NCI-H2196 (cell line): ENCODE results near the gene NXF1.
"Not testable (repeated sequence)": the region's sequence is repeated elsewhere in the genome, so short reads cannot be mapped to it uniquely, and the experiment has no call there.

Experiments used
- DNase-seq: peaks from one replicate; lab custom pipeline; 2025; ENCODE audit not compliant: unreplicated experiment; lab: John Stamatoyannopoulos, UW

The NXF1 gene

DNA sequence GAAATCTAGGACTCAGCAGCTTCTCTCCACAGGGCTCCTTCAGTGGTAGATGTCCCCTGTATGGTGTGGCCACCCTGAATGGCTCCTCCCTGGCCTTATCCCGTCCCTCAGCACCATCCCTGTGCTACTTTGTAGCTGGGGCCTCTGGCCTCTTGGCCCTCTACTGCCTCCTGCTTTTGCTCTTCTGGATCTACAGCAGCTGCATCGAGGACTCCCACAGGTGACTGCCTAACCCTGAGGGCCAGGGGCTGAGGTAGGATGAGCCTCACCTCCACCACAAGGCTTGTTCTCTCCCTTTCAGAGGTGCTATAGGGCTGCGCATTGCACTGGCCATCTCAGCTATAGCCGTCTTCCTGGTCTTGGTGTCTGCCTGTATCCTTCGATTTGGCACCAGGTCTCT, 16.2 kb downstream of the NXF1 start:
- no peak for DNase-seq

- DNase-seq = peak; percentile 98
Observed at GRCh38 chr11:62787005-62787759, 18.1 kb downstream of the NXF1 start, which contains the start of gene TMEM179B. TSS of gene TMEM179B (plus strand) at chr11:62787402. CDS start at chr11:62787432, 30 bp downstream.

DNA sequence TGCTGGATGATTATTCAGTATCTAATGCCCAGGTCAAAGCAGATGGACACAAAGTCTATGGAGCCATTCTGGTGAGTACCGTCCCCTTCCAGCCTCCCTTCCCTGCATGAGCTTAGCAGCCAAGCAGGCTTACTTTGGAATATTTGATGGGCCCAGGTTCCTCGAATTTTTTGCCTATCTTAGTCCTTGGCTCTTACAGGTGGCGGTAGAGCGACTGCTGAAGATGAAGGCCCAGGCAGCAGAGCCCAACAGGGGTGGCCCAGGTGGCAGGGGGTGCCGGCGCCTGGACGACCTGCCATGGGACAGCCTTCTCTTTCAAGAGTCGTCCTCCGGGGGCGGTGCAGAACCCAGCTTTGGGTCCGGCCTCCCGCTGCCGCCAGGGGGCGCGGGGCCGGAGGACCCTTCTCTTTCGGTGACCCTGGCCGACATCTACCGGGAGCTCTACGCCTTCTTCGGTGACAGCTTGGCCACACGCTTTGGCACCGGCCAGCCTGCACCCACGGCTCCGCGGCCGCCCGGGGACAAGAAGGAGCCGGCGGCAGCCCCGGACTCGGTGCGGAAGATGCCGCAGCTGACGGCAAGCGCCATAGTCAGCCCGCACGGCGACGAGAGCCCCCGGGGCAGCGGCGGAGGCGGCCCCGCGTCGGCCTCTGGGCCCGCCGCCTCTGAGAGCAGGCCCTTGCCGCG, 18.8 kb downstream of the NXF1 start:
- peak; percentile 94 for DNase-seq

- DNase-seq = no peak
Observed at GRCh38 chr11:62782753-62783152, 22.5 kb downstream of the NXF1 start.

GRCh38 chr11:62778441-62778840, 26.8 kb downstream of the NXF1 start:
- no peak for DNase-seq

GRCh38 chr11:62777389-62777788, 27.9 kb downstream of the NXF1 start:
- no peak for DNase-seq

DNA sequence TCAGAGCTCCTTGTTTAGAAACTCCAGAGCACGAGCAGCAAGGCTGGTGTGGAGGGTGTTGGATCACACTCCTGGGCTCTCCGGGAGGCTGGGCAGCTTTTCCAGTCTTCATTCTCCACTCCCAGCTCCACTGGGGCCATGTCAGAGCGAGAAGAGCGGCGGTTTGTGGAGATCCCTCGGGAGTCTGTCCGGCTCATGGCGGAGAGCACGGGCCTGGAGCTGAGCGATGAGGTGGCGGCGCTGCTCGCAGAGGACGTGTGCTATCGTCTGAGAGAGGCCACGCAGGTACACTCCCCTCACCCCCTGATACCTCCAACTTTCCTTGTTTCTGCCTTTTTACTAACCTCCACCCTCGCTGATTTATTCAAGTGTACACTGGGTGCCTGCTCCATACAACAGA, 29.6 kb downstream of the NXF1 start:
- DNase-seq = no peak

DNA sequence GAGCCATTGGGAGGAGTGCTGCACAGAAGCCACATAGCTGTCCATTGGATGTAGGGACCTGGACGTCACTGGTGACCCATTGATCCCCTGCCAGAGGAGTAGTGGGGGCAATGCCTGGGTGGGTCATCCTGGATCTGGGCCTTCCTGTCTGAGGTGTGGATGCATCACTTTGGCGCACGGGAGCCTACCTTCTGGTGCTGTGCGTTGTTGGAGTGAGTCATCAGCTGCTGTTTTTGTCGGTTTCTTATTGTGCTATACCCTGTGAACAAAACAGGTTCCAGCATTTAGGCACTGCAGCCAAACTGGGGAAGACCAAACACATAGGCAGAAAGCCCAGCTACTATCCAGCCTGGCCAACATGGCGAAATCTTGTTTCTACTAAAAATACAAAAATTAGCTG, 30.8 kb downstream of the NXF1 start:
- DNase-seq = no peak

- DNase-seq = peak; percentile 97
Observed at GRCh38 chr11:62771144-62772021, 33.9 kb downstream of the NXF1 start, which contains the start of gene TAF6L. TSS of gene TAF6L (plus strand) at chr11:62771396. CDS start at chr11:62775784, 4,388 bp downstream.

DNA sequence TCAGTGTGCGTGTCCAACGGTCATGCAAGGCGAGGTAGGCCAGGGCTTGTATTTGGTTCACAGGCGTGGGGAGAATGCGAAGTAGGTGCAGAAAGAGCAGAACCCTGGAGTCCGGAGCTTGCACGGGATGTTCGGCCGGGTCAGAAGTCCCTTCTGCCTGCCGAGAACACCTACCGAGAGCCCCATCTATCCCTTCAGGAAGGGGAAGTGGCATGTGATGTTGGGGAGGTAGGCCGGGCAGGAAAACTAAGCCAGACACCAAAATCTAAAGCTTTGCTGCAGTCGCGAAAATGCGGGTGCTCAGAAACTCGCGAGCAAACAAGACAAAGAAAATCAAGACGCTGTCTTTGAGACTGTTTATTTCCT, 34.5 kb downstream of the NXF1 start:
- DNase-seq = peak; percentile 48

DNA sequence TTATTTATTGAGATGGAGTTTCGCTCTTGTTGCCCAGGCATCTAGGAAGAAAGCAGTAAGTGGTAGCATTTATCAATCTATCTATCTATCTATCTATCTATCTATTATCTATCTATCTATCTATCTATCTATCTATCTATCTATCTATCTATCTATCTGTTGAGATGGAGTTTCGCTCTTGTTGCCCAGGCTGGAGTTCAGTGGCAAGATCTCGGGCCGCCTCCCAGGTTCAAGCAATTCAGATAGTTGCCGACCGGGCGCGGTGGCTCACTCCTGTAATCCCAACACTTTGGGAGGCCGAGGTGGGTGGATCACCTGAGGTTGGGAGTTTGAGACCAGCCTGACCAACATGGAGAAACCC, 44.4 kb downstream of the NXF1 start:
- DNase-seq = not testable (repeated sequence)

DNA sequence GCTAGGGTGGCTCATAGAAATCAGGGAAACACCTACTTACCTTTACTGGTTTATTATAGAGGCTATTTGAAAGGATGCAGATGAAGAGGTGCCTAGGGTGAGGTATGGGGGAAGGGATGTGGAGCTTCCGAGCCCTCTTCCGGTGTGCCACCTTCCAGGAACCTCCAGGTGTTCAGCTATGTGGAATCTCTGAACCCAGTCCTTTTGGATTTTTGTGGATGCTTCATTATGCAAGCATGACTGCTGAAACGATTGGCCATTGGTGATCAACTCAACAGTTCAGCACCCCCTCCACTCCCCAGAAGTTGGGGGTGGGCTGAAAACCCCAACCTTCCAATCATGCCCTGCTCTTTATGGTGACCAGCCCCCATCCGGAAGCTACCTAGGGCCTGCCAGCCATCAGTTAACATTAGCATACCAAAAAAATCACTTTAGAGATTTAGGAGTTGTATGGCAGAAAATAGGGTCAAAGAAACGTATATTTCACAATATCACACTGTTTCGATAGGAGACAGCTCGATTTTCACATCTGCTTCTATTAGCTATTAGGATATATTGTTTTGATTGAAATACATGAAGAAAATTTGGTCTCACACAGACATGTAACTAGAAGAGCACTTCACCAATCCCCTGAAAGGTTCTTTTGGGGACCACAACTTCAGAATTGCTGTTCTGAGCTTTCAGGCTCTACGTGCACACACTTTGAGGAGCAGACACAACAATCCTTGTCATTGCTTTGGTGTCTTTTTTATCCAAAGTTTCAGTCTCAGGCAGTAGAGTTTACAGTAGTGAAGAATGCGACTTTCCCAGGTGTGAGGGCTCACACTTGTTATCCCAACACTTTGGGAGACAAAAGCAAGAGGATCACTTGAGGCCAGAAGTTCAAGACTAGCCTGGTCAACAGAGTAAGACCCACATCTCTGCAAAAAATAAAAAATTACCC, 47.1 kb downstream of the NXF1 start:
- no peak for DNase-seq

DNA sequence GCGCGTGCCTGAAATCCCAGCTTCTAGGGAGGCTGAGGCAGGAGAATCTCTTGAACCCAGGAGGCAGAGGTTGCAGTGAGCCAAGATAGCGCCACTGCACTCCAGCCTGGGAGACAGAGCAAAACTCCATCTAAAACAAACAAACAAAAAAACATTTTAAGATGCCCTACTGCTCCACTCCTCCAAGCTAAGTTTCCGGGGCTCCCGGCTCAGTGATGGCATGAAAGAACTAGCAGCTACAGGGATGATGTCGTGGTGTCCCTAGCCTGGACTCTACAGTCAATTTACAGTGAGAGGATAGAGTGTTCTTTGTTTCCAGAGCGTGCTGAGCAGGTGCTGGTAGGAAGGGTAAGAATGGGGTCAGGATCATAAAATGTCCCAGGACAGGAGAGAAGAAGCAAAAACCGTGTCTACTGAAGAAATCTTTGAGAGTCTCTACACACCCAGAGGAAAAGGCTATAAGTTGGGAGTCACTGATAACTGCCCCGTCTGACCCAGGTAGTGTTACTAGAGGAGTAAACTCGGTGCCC, 50.1 kb downstream of the NXF1 start:
- no peak for DNase-seq

DNA sequence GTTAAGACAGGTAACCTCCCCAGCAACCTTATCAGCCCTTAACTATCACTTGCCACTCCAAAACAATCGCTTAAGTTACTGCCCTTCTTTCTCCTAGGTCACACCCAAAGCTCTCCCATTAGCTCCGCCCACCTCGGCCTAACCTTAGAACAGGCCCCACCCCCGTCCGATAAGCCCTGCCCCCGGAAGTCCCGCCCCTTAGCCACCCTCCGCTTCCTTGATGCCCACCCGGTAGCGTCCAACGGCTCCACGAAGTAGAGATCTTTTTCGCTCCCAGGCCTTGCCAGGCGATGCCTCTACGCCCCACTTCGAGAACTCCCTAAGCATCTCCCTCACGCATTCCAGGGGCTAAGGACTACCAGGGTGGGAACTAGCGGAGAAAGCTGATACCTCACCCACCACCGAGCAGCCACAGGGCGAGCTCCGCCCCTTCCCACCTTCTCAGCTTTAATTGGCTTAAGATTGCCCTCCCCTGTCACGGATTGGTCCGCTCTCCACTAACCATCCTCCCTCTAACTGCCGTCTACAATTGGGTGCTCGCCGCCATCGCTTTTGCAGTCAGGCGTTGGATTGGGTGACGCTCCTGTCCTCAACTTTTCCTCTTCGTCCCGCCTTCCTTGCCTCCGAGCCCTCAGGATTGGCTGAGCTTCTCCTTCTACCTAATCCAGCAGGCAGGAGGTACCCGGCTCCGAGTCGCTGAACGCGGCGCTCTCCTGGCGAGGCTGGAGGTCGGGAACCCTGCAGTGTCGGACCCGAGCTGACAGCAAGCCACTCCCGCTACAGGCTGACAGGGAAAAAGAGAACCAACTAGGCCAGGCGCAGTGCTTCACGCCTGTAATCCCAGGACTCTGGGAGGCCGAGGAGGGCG, 51.3 kb downstream of the NXF1 start, which contains the start of gene ZBTB3:
ZBTB3 (minus strand) TSS at position 425 of the 868 bp plus-strand sequence. CDS start 496 bp downstream, outside the sequence.
- DNase-seq = peak; percentile 96

- DNase-seq = no peak
Observed at GRCh38 chr11:62752994-62753735, 52.1 kb downstream of the NXF1 start.

DNA sequence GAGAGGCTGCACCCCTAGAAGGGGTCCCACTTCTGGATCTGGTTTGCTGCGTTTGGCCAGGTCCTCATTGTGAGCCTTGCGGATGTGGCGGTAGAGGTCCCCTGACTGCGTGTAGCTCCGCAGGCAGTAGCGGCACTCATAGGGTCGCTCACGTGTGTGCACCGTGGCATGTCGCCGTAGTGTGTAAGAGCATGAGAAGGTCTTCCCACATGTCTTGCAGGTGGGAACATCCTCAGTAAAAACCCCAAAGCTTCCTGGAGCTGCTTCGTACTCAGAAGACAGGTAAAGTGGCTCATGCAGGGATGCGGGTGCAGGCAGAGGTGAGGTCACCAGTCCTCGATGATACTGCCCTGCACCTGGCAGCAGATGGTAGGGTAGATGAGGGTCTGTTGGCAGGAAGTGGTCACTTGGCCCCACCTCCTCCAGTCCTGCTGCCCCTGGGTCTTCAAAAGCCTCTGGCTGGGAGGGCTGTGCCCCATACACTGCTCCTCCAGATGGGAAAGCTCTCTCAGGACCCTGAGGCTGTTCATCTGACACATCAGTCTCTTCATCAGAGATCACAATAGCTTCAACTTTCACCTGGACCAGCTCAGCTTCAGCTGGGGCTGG, 53.0 kb downstream of the NXF1 start:
- DNase-seq = no peak

DNA sequence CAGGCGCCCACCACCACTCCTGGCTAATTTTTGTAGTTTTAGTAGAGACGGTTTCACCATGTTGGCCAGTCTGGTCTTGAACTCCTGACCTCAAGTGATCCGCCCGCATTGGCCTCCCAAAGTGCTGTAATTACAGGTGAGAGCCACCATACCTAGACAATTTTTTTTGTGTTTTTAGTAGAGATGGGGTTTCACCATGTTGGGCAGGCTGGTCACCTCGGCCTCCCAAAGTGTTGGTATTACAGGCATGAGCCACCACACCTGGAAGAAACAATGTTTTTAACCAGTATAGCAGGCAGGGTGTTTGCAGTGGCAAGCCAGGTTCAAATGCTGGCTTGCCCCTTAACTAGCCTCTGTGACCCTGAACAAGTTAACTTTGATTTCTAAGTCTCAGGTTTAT, 55.3 kb downstream of the NXF1 start:
- not testable (repeated sequence) for DNase-seq
